ENCODE results near the gene CLTB. TPM values are rescaled to one million over a fixed set of nuclear protein-coding genes. Genes with fewer than 3 reads are reported as not detected.

Gene CLTB
- total and polyA plus RNA-seq, 2 of the 13 experiments (the other 11 are each of a cell fraction or from before 2014, with no cell fraction given): 23.3 to 33.8 TPM

- TF ChIP-seq ZBTB34 (CRISPR knock-in tag; IDR thresholded peaks at IDR 0.05) (peak; percentile 72; the same call in 1 of the 2 replicates), MEIS1 (CRISPR knock-in tag; IDR thresholded peaks at IDR 0.05; ENCODE audit: borderline replicate concordance) (0 out of 2 replicates have a peak, but pooled peaks have one; percentile 84), ZNF782 (CRISPR knock-in tag; IDR thresholded peaks at IDR 0.05; ENCODE audit: borderline replicate concordance) (peak; percentile 1; the same call in 1 of the 2 replicates), GATA4 (IDR thresholded peaks at IDR 0.05; ENCODE audit: borderline replicate concordance, low read depth) (peak; percentile 42), AFF4 (CRISPR knock-in tag; IDR thresholded peaks at IDR 0.05) (0 out of 2 replicates have a peak, but pooled peaks have one; percentile 19), HNRNPK (IDR thresholded peaks at IDR 0.05; ENCODE audit: low read depth, low read length, poor library complexity, severe bottlenecking) (peak; percentile 24), MIER2 (CRISPR knock-in tag; IDR thresholded peaks at IDR 0.05) (no peak; the same call in 1 of the 2 replicates), KDM5B (CRISPR knock-in tag; IDR thresholded peaks at IDR 0.05; ENCODE audit: borderline replicate concordance) (peak; percentile 73; the same call in 1 of the 2 replicates), JDP2 (CRISPR knock-in tag; IDR thresholded peaks at IDR 0.05; ENCODE audit: borderline replicate concordance) (no peak; the same call in 1 of the 2 replicates), FOXA1 (IDR thresholded peaks at IDR 0.05) (no peak), FOXA1 (CRISPR knock-in tag; IDR thresholded peaks at IDR 0.05) (0 out of 2 replicates have a peak, but pooled peaks have one; percentile 40), PREB (CRISPR knock-in tag; IDR thresholded peaks at IDR 0.05) (no peak), TAF15 (IDR thresholded peaks at IDR 0.05; ENCODE audit: low read depth, low read length, poor library complexity, severe bottlenecking) (no peak), ZNF772 (CRISPR knock-in tag; IDR thresholded peaks at IDR 0.05) (no peak), PHF8 (CRISPR knock-in tag; IDR thresholded peaks at IDR 0.05) (peak; percentile 85), ZNF749 (CRISPR knock-in tag; IDR thresholded peaks at IDR 0.05; ENCODE audit: borderline replicate concordance) (no peak), ZNF605 (CRISPR knock-in tag; IDR thresholded peaks at IDR 0.05) (peak; percentile 82), GZF1 (CRISPR knock-in tag; IDR thresholded peaks at IDR 0.05) (no peak), ZBTB7B (CRISPR knock-in tag; IDR thresholded peaks at IDR 0.05) (peak; percentile 44; the same call in 1 of the 2 replicates), JUNB (CRISPR knock-in tag; IDR thresholded peaks at IDR 0.05; ENCODE audit: borderline replicate concordance) (peak; percentile 18; the same call in 1 of the 2 replicates), JARID2 (CRISPR knock-in tag; IDR thresholded peaks at IDR 0.05; ENCODE audit: insufficient replicate concordance) (no peak), MLLT10 (CRISPR knock-in tag; IDR thresholded peaks at IDR 0.05) (no peak)
Observed at GRCh38 chr5:176388444-176389134, 27.8 kb downstream of the CLTB start, which contains the start of the genes HIGD2A and NOP16 (continued).

Data from HepG2 (cell line).